IPS-15b (cell line): Measurements from ENCODE around the gene HSPB6.
"Not testable (repeated sequence)": the region's sequence is repeated elsewhere in the genome, so short reads cannot be mapped to it uniquely, and the experiment has no call there.

Experiments
- H3K27me3 ChIP-seq: one replicate; pipeline ENCODE4 v1.6.1; 2013; ENCODE audit warnings: low read length; ENCODE audit not compliant: control insufficient read depth, insufficient read depth
- H3K36me3 ChIP-seq: one replicate; pipeline ENCODE4 v1.6.1; 2013; ENCODE audit warnings: low read length; ENCODE audit not compliant: control insufficient read depth, insufficient read depth
- H3K4me1 ChIP-seq: one replicate; pipeline ENCODE4 v1.6.1; 2013; ENCODE audit warnings: mild to moderate bottlenecking, low read length; ENCODE audit not compliant: control insufficient read depth, insufficient read depth
- H3K4me3 ChIP-seq: one replicate; pipeline ENCODE4 v1.5.1; 2013; ENCODE audit warnings: low read depth, low read length
- H3K9ac ChIP-seq: one replicate; pipeline ENCODE4 v1.6.1; 2013; ENCODE audit warnings: low read depth, mild to moderate bottlenecking, low read length
- H3K9me3 ChIP-seq: one replicate; pipeline ENCODE4 v1.6.1; 2013; ENCODE audit warnings: mild to moderate bottlenecking, low read length; ENCODE audit not compliant: control insufficient read depth, insufficient read depth

HSPB6 gene

DNA sequence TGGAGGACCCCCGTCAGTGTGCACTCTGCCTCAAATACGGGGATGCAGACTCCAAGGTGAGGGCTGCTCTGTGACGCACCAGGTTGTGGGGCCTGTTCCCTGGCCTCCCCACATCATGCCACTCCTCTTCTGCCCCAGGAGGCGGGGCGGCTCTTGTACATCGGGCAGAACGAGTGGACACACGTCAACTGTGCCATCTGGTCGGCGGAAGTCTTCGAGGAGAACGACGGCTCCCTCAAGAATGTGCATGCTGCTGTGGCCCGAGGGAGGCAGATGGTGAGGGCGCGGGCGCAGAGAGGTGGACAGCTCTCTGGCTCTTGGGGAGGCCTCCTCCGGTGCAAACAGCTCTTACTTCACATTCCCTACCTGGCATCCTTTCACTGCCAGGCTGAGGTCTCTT is 27.8 kb downstream of the HSPB6 start:
- H3K27me3 ChIP-seq = no peaks in the 10 kb centered on the region
- no peak overlapping the region for H3K4me3 ChIP-seq
- no peaks in the 10 kb centered on the region for H3K9me3 ChIP-seq
- H3K4me1 ChIP-seq = no peaks in the 10 kb centered on the region
- no peak overlapping the region for H3K9ac ChIP-seq
- peaks cover 81% of the 10 kb centered on the region for H3K36me3 ChIP-seq

DNA sequence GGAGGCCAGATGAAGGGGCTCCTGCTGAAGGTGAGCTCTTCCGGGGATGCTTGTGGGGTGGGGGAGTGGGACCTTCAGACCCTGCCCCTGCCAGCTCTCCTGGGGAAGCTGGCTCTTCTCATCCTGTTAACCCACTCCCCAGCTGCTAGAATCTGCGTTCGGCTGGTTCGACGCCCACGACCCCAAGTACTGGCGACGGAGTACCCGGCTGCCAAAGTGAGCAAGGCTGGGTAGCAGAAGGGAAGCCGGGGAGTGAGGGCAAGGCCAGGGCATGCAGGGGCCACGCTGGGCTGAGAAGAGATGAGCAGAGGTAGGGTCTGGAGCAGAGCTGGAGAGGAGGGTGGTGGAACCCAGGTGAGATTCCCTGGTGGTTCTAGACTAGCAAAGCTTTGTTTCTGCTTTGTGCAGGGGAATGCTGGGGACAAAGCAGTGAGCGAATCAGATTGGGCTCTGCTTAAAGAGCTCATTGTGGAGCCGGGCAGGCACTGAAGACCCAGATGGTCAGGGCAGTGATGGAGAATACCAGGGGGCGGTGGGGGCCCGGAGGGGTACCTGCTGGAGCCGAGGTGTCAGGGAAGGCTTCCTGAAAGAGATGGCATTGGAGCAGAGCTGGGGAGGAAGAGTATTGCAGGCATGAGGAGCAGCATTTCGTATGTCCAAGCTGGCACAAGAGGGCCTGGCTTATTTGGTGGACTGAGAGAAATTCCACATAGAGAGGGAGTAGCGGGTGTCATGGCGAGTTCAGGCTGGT is 28.7 kb downstream of the HSPB6 start:
- Histone ChIP-seq H3K4me3 (no peak overlapping the region), H3K9ac (no peak overlapping the region), H3K27me3 (no peaks in the 10 kb centered on the region), H3K36me3 (peaks cover 84% of the 10 kb centered on the region), H3K4me1 (no peaks in the 10 kb centered on the region), H3K9me3 (no peaks in the 10 kb centered on the region)

GRCh38 chr19:35727053-35727955 is 29.5 kb downstream of the HSPB6 start:
- Histone ChIP-seq H3K36me3 (peaks cover 92% of the 10 kb centered on the region), H3K4me3 (no peak overlapping the region), H3K4me1 (no peaks in the 10 kb centered on the region), H3K9me3 (no peaks in the 10 kb centered on the region), H3K27me3 (no peaks in the 10 kb centered on the region), H3K9ac (no peak overlapping the region)

GRCh38 chr19:35725216-35725861 is 31.5 kb downstream of the HSPB6 start:
- Histone ChIP-seq H3K36me3 (peaks cover 88% of the 10 kb centered on the region), H3K4me3 (no peak overlapping the region), H3K9ac (no peak overlapping the region), H3K27me3 (no peaks in the 10 kb centered on the region), H3K4me1 (no peaks in the 10 kb centered on the region), H3K9me3 (no peaks in the 10 kb centered on the region)

GRCh38 chr19:35724560-35724959 is 32.3 kb downstream of the HSPB6 start:
- H3K4me3 ChIP-seq = no peak overlapping the region
- H3K4me1 ChIP-seq = no peaks in the 10 kb centered on the region
- H3K36me3 ChIP-seq = peaks cover 87% of the 10 kb centered on the region
- H3K9me3 ChIP-seq = no peaks in the 10 kb centered on the region
- H3K27me3 ChIP-seq = no peaks in the 10 kb centered on the region
- H3K9ac ChIP-seq = no peak overlapping the region

DNA sequence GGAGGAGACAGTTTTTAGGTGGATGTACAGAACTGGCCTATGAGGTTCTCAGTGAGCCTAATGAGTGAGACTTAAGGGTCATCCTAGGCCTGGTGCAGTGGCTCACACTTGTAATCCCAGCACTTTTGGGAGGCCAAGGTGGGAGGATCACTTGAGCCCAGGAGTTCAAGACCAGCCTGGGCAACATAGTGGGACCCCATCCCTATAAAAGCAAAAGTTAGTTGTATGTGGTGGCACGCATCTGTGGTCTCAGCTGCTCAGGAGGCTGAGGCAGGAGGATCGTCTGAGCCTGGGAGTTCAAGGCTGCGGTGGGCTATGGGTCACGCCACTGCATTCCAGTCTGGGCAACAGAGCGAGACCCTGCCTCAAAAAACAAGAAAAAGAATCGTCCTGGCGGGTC is 32.7 kb downstream of the HSPB6 start:
- not testable (repeated sequence) for H3K9ac ChIP-seq, H3K4me1 ChIP-seq, H3K4me3 ChIP-seq, H3K27me3 ChIP-seq, H3K9me3 ChIP-seq
- peaks cover 82% of the 10 kb centered on the region for H3K36me3 ChIP-seq

GRCh38 chr19:35723671-35724070 is 33.2 kb downstream of the HSPB6 start:
- peaks cover 78% of the 10 kb centered on the region for H3K36me3 ChIP-seq
- no peak overlapping the region for H3K4me3 ChIP-seq

DNA sequence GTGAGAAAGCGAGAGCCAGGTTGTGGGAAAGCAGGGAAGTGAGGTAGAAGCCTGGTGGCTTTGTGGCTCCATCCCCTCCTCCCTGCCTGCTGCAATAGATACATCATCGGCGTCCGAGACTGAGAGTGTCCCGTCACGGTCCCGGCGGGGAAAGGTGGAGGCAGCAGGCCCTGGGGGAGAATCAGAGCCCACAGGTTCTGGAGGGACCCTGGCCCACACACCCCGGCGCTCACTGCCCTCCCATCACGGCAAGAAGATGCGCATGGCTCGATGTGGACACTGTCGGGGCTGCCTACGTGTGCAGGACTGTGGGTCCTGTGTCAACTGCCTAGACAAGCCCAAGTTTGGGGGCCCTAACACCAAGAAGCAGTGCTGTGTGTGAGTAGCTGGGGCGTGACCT is 33.9 kb downstream of the HSPB6 start:
- Histone ChIP-seq H3K4me1 (no peaks in the 10 kb centered on the region), H3K4me3 (no peak overlapping the region), H3K36me3 (peaks cover 70% of the 10 kb centered on the region), H3K27me3 (no peaks in the 10 kb centered on the region), H3K9ac (no peak overlapping the region), H3K9me3 (no peaks in the 10 kb centered on the region)

More at GRCh38 chr19:35723671-35724070, 33.2 kb downstream of the HSPB6 start:
- H3K9me3 ChIP-seq = no peaks in the 10 kb centered on the region
- H3K27me3 ChIP-seq = no peaks in the 10 kb centered on the region
- no peaks in the 10 kb centered on the region for H3K4me1 ChIP-seq
- no peak overlapping the region for H3K9ac ChIP-seq

DNA sequence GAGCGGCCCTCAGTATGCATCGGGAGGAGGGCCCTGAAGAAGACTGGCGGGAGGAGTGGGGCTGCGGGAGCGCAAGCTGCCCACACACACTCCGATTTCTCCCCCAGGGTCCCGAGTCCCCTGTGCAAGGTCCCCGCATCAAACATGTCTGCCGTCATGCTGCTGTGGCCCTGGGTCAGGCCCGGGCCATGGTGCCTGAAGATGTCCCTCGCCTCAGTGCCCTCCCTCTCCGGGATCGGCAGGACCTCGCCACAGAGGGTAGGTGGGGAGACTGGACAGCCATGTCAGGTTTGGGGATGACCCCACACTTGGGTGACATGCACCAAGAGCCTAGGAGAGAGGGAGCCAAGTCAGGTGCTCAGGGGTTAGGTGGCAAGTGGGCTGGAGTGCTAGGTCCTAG is 34.4 kb downstream of the HSPB6 start:
- peaks cover 66% of the 10 kb centered on the region for H3K36me3 ChIP-seq

DNA sequence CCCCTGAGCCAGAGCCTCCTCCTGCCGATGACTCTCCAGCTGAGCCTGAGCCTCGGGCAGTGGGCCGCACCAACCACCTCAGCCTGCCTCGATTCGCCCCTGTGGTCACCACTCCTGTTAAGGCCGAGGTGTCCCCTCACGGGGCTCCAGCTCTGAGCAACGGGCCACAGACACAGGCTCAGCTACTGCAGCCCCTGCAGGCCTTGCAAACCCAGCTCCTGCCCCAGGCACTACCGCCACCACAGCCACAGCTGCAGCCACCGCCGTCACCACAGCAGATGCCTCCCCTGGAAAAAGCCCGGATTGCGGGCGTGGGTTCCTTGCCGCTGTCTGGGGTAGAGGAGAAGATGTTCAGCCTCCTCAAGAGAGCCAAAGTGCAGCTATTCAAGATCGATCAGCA is 35.5 kb downstream of the HSPB6 start:
- peaks cover 58% of the 10 kb centered on the region for H3K36me3 ChIP-seq
- no peaks in the 10 kb centered on the region for H3K9me3 ChIP-seq
- no peaks in the 10 kb centered on the region for H3K4me1 ChIP-seq
- H3K27me3 ChIP-seq = no peaks in the 10 kb centered on the region
- H3K9ac ChIP-seq = no peak overlapping the region
- no peak overlapping the region for H3K4me3 ChIP-seq

More for the DNA sequence above, 34.4 kb downstream of the HSPB6 start:
- Histone ChIP-seq H3K27me3 (no peaks in the 10 kb centered on the region), H3K4me3 (no peak overlapping the region), H3K4me1 (no peaks in the 10 kb centered on the region), H3K9me3 (no peaks in the 10 kb centered on the region), H3K9ac (no peak overlapping the region)

DNA sequence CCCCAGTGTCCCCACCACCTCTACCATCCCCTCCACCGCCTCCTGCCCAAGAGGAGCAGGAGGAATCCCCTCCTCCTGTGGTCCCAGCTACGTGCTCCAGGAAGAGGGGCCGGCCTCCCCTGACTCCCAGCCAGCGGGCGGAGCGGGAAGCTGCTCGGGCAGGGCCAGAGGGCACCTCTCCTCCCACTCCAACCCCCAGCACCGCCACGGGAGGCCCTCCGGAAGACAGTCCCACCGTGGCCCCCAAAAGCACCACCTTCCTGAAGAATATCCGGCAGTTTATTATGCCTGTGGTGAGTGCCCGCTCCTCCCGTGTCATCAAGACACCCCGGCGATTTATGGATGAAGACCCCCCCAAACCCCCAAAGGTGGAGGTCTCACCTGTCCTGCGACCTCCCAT is 36.2 kb downstream of the HSPB6 start:
- no peaks in the 10 kb centered on the region for H3K4me1 ChIP-seq
- no peak overlapping the region for H3K4me3 ChIP-seq
- no peaks in the 10 kb centered on the region for H3K27me3 ChIP-seq
- H3K36me3 ChIP-seq = peaks cover 51% of the 10 kb centered on the region
- no peak overlapping the region for H3K9ac ChIP-seq
- no peaks in the 10 kb centered on the region for H3K9me3 ChIP-seq
